K562 (cell line): ENCODE data around the gene CAV1. TPM values are rescaled to one million over a fixed set of nuclear protein-coding genes. Genes with fewer than 3 reads are reported as not detected.

ENCODE experiments used
- ID3 ChIP-seq, 2 experiments: fragments of 250-450 bp in 1 of 2; fragments of 450-650 bp in 1 of 2; sonication (Bioruptor Pico) in 1 of 2; IDR thresholded peaks; 2 replicates each; pipeline versions ENCODE4 v1.6.1 to v1.8.0; 2016 to 2021; ENCODE audit warnings: mild to moderate bottlenecking in 2 of 2, moderate library complexity in 2 of 2, missing compliant biosample characterization in 1 of 2, missing genetic modification characterization in 1 of 2
- KLF13 ChIP-seq: fragments of 450-650 bp; IDR thresholded peaks from 2 replicates; pipeline ENCODE4 v1.6.1; 2016; ENCODE audit warnings: missing genetic modification characterization, low read depth, mild to moderate bottlenecking, missing compliant biosample characterization, moderate library complexity, borderline replicate concordance
- MGA ChIP-seq: fragments of 450-650 bp; IDR thresholded peaks from 2 replicates; pipeline ENCODE4 v1.6.1; 2016; ENCODE audit warnings: mild to moderate bottlenecking, moderate library complexity
- SRSF7 ChIP-seq: fragments of 200-400 bp; formaldehyde crosslinking; optimal IDR thresholded peaks from 2 replicates; pipeline ENCODE3; 2017; ENCODE audit warnings: mild to moderate bottlenecking, low read depth, low read length
- ZC3H11A ChIP-seq: IDR thresholded peaks from 2 replicates; pipeline ENCODE4 v1.6.1; 2012; ENCODE audit warnings: low read depth, low read length, improper control_type of control experiment
- polyA plus RNA-seq, 8 experiments: library from polyadenylated mRNA; depleted of rRNA in 4 of 8; stranded (reverse) in 5 of 8; unstranded in 3 of 8; fragments of >200 nt; fragmentation: Nextera tagmentation in 2 of 8; fragmentation: Illumina TruSeq in 1 of 8; extraction: Ambion mirVana in 2 of 8; extraction: Trizol in 1 of 8; gene quantifications; 2 replicates each; pipeline versions ENCODE4 v1.2.1 to v1.2.3, GENCODE V29; 2011 to 2014; ENCODE audit warnings: inconsistent platforms in 1 of 8, missing spikeins in 1 of 8
- total RNA-seq, 7 experiments: library from RNA; depleted of rRNA in 6 of 7; stranded (reverse); fragments of >200 nt in 6 of 7; fragmentation: Illumina TruSeq in 2 of 7; extraction: Trizol in 2 of 7; gene quantifications; 2 replicates each; pipeline versions ENCODE4 v1.2.1 to v1.2.3, GENCODE V29; 2011 to 2021; ENCODE audit warnings: low replicate concordance in 1 of 7
- TF ChIP-seq, protein P1 (sequence below), 3 experiments: fragments of 200-800 bp in 1 of 3; sonication (Bioruptor generic) in 1 of 3; sonication (generic) in 1 of 3; formaldehyde crosslinking in 1 of 3; IDR thresholded peaks; 2 replicates each; pipeline versions ENCODE4 v1.6.1 to v1.8.0; 2016 to 2022; ENCODE audit warnings: mild to moderate bottlenecking in 2 of 3, missing compliant biosample characterization in 2 of 3, missing genetic modification characterization in 2 of 3, missing genetic modification reagents in 1 of 3
- TF ChIP-seq, protein P2 (sequence below): sonication (generic); formaldehyde crosslinking; IDR thresholded peaks from 2 replicates; pipeline ENCODE4 v1.8.1; 2023; ENCODE audit warnings: mild to moderate bottlenecking, missing genetic modification reagents

The CAV1 gene
- total and polyA plus RNA-seq, 9 of the 15 experiments (the other 6 are each of a cell fraction or from before 2014, with no cell fraction given): 0.08 to 1.5 (median 0.63) TPM

GRCh38 chr7:116529250-116529649, 4.4 kb downstream of the CAV1 start (continued):
- TF ChIP-seq MGA: no peak
- no peak for TF ChIP-seq KLF13 (tag)
- TF ChIP-seq ZC3H11A: no peak
- TF ChIP-seq SRSF7: no peak
- TF ChIP-seq, protein P1, sequence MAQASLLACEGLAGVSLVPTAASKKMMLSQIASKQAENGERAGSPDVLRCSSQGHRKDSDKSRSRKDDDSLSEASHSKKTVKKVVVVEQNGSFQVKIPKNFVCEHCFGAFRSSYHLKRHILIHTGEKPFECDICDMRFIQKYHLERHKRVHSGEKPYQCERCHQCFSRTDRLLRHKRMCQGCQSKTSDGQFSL (CRISPR knock-in tag; IDR thresholded peaks at IDR 0.05): no peak
- TF ChIP-seq, protein P1 (tag; IDR thresholded peaks at IDR 0.05): no peak
- TF ChIP-seq, protein P2, sequence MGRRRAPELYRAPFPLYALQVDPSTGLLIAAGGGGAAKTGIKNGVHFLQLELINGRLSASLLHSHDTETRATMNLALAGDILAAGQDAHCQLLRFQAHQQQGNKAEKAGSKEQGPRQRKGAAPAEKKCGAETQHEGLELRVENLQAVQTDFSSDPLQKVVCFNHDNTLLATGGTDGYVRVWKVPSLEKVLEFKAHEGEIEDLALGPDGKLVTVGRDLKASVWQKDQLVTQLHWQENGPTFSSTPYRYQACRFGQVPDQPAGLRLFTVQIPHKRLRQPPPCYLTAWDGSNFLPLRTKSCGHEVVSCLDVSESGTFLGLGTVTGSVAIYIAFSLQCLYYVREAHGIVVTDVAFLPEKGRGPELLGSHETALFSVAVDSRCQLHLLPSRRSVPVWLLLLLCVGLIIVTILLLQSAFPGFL: no peak
- TF ChIP-seq ID3 (CRISPR knock-in tag; IDR thresholded peaks at IDR 0.05): no peak
- no peak for TF ChIP-seq ID3 (tag; IDR thresholded peaks at IDR 0.05)
- TF ChIP-seq, all 486 proteins: peak for 0
